Mammary epithelial cell (primary cell): ENCODE measurements around the gene UBE2S.

Source experiments
- EZH2 ChIP-seq: IDR thresholded peaks from 2 replicates; pipeline ENCODE4 v1.6.1; 2012; ENCODE audit warnings: low read length, inconsistent platforms, borderline replicate concordance
- TF ChIP-seq, protein P1 (sequence below), 2 donors: IDR thresholded peaks in 1 of 2; conservative IDR thresholded peaks in 1 of 2; 2 replicates each; pipeline ENCODE4 v1.5.1; 2011 to 2012; ENCODE audit warnings: inconsistent platforms in 2 of 2, low read length in 2 of 2, mild to moderate bottlenecking in 2 of 2, control low read depth in 1 of 2, low read depth in 1 of 2; ENCODE audit not compliant: insufficient read depth in 1 of 2; ENCODE audit errors: extremely low read depth in 1 of 2

DNA sequence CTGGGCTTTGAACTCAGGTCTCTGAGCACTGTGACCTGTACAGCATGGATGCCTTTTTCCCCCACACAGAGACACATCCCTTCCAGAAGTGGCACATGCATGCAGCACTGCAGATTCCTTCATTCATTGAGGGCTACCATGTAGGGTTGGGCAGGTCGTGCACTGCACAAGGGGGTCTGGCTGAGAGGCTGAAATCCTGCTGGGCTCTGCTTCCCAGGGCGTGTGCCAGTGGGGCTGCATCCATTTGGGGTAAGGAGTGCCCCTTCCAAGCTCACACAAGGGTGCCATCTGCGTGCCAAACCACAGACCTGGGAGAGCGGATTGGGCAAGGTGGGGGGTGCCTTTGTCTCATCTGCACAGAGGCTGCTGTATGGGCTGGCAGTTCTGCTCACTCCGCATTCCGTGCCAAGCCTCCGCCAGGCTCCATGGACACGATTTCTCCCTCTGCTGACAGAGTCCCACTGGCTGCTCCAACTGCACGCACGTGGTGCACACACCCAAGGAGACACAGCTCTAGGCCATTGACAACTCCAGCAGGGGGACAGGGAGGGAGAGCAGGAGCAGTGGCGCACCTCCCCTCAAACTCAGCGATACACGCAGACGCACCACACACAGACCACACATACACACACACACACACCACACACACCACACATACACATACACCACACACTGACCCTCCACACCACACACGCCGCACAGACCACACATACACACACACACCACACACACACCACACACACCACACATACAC lies 40.0 kb upstream of the UBE2S start:
- TF ChIP-seq, protein P1, sequence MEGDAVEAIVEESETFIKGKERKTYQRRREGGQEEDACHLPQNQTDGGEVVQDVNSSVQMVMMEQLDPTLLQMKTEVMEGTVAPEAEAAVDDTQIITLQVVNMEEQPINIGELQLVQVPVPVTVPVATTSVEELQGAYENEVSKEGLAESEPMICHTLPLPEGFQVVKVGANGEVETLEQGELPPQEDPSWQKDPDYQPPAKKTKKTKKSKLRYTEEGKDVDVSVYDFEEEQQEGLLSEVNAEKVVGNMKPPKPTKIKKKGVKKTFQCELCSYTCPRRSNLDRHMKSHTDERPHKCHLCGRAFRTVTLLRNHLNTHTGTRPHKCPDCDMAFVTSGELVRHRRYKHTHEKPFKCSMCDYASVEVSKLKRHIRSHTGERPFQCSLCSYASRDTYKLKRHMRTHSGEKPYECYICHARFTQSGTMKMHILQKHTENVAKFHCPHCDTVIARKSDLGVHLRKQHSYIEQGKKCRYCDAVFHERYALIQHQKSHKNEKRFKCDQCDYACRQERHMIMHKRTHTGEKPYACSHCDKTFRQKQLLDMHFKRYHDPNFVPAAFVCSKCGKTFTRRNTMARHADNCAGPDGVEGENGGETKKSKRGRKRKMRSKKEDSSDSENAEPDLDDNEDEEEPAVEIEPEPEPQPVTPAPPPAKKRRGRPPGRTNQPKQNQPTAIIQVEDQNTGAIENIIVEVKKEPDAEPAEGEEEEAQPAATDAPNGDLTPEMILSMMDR (conservative IDR thresholded peaks at IDR 0.05 in 1 of 2, IDR thresholded peaks at IDR 0.05 in 1 of 2; ENCODE audit: extremely low read depth in 1 of 2, insufficient read depth in 1 of 2, low read depth in 1 of 2, low read length in 2 of 2): no peak
- no peak for TF ChIP-seq EZH2
